HG03280 (cell line): ENCODE results near the gene POLL.
A peak's percentile ranks its signal among the peaks of the same experiment; 100 is the strongest.
"Not testable (repeated sequence)": the region's sequence is repeated elsewhere in the genome, so short reads cannot be mapped to it uniquely, and the experiment has no call there.

Experiments
- ATAC-seq: cut with Tn5 transposase; IDR thresholded peaks from one replicate; pipeline ENCODE4 v1.9.1; 2021; ENCODE audit warnings: mild to moderate bottlenecking, moderate library complexity; ENCODE audit not compliant: unreplicated experiment

POLL gene

DNA sequence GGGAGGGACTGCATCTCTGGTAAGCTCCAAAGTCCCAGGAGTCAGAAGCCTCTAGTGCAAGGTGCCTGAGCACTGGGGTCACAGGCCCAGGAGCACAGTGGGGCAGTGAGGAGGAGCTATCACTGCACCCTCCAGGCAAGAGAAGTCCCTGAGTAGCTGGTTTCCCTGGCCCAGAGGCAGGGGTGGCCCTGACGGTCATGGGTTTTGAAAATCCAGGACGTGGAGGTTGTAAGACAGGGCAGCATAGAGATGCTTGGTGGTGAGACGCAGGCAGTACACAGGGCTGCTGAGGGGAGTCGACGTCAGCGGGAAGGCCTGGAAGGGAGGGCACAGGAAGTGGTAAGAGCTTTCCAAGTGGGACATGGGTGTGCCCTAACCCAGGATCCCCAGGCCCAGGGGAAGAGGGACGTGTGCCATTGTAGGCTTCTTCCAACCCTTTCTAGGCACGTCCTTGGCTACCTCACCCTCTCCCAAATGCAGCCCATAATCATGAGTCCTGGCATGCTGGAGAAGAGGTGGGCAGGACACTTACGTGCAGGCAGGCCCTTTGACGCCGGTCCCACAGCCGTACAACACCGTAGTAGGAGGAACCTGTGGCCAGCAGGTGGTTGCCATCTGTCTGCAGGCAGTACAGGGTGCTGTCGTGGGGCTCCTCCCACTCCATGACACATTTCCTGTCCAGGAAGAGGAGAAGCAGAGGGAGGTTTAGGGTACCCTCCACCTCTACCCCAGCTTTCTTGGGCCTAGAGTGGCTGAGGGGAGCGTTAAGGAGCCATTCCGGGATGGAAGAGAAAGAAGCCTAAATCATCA lies 23.2 kb upstream of the POLL start:
- ATAC-seq = no peak

DNA sequence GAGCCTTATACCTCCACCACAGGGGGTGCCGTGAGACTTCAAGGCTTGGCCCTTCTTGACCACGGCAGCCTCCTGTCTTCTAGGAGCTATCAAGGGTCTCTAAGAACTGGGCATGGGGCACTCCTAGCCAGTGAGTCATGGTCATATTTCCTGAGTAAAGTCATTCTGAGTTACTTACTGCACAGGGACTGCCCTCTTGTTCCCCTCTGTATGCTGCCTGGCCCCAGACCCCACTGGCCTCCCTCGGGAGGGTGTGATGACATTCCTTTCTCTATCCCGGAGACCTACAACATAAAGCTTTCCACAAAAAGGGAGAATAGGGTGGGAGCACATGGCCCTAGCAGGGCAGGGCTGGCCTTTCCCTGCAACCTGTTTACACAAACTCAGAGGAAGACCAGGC lies 21.4 kb upstream of the POLL start:
- no peak for ATAC-seq

DNA sequence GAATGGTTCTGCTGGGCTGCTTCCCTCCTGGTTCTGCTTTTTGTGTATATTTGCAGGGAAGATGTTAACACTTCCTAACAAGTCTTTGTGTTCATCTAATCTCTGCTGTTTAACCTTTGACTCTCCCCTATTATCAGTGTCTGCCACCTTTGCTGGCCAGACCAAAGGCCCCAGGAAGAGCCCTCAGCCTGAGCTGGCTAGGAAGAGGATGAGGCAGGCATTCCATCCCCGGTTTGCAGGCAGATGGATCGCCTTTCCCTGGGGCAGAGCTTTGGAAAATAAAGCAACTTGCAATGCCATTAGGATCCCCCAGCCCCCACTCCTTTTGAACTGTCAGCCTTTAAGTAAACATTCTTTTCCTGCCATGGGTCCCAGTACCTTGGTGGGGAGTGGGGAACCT lies 19.1 kb upstream of the POLL start:
- no peak for ATAC-seq

DNA sequence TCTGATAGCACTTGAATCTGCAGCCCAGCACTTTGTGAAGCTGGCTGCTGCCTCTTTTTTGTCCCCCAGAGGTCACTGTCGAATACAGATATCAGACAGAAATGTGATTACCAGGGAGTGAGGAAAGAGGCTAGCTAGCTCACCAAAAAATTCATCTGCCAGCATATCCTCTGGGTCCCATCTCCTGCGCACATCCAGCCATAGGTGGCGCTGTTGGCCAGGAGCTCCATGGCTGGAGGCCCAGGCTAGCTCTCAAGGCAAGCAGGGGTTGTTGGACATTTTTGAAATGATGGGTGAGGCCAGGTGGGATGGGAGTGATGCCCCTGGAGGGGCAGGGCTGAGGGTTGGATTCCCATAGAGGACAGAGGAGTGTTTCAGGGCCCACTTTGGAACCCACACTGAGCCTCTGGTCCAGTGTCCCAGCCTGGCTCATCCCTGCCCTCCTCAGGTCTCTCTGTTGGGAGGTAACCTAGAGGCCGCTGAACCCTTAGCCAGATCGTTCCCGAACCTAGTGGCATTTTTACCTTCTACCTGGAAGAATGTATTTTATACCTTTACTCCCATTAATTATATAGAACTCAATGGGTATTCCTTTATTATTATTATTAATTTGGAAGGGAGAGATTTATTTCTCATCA lies 14.8 kb upstream of the POLL start:
- peak; percentile 70 for ATAC-seq

DNA sequence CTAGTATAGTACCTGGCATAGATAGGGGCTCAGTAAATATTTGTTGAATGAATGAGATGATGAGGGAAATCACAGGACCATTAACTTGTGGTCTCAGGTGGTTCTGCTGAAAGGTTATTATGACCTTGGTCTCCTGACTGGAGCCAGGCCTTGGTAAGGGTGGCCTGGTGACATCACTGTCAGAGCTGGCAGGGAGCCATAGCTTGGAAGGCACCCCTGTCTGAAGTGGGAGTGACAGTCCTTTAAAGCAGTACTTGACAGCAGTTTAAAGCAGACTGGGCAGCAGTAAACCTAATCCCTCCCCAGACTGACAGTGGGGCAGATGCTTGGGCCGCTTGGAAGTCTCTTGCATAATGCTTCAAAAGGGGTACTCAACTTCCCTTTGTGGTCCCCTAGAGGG lies 13.5 kb upstream of the POLL start:
- ATAC-seq = no peak

DNA sequence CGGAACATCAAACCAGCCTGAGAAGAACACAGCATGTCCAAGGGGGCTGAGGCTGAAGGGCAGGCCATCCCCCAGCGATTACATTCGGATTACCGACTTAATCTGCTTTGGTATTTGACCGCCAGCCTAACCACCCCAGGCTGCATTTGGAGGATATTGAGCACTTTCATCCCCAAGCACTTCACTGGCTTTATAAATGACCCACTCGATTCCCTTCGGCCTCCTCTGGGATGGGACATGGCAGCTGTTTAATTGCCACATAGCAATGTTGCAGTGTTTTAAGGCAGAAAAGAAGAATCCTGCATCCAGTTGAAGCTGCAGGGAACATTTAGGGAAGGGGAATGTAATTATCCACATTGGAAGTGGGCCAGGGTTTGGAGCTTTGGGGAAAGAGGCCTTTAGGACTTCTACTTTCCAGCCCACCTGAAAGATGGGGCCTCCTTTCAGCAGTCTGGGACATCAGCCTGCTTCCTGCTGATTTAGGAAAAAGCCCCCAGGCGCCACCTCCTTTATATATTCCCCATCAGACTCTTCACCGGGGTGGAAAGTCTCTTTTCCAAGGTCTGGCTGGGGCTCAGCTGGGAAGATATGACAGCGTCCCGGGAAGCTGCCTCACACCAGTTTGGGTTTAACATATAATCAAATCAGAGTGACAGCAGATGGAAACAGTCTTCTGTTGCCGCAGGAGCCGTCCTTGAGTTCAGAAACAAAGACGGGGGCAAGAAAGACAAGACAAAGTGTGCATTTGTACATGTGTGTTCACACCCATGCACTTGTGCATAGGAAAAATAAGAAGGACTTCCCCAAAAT lies 9.2 kb upstream of the POLL start:
- no peak for ATAC-seq

DNA sequence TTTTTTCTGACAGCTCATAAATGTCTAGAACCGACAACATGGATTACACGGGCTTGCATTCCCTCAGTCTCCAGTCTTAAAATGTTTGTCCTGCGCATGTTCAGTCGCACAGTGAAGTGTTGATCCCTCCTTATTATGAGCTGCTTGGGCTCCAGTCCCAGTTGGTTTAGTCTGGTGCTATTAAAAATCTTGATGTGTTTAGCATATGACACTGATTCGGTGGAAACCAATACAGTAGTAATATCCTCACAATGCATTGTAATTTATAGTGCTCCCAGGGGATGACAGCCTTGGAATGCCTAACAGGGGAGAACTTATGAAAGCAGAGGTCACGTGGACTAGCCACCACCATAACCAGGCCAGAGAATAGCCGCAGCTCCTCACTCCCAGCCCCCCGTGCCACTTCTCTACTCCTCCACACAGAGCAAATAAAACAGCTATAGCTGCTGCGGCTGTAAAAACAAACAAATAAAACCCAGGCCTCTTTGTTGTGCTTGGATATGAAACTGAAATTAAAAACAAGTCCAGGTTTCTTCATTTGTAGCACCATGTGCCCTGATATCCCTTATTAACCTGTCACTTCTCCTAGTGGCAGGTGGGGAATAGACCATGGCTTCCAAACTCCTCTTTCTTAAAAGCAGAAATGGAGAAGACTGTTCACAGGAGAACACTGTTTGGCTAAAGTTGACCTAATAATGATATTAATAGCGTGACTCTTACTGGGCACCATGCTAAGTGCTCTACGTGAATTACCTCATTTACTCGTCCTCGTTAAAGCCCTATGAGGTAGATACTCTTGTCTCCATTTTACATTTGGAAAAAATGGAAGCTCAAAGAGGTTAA lies 7.8 kb upstream of the POLL start:
- ATAC-seq = no peak

DNA sequence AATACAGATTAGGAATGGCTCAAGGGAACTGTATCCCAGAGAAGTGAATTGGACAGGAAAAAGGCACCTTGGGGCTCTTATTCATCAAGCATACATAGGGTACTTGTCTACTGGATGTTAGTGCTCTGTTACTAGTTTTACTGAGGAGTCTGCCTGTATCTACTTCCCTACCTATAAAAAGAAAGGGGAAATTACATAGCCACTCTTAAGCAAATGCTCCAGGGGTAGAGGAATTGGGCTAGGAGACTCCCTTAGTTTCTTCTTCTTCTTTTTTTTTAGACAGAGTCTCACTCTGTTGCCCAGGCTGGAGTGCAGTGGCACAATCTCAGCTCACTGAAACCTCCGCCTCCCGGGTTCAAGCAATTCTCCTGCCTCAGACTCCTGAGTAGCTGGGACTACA lies 5.3 kb upstream of the POLL start:
- not testable (repeated sequence) for ATAC-seq

DNA sequence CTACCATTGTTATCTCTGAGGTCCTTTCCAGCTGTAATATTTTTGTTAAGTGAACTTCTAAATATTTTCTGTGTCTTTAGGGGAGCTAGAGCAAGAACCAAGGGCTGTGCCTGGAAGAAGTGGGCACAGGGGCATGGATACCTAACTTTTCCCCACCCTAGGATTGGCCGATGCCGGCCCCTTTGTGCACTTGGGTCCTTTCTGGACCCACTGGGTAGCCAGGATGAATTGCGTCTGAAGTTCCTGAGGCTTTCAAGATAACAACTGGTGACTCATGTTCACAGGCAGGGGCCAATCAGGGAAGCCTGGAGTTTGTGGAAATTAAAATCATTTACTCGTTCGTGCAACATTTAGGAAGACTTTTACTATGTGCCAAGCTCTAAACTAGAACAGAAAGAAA lies 822 bp upstream of the POLL start:
- no peak for ATAC-seq

DNA sequence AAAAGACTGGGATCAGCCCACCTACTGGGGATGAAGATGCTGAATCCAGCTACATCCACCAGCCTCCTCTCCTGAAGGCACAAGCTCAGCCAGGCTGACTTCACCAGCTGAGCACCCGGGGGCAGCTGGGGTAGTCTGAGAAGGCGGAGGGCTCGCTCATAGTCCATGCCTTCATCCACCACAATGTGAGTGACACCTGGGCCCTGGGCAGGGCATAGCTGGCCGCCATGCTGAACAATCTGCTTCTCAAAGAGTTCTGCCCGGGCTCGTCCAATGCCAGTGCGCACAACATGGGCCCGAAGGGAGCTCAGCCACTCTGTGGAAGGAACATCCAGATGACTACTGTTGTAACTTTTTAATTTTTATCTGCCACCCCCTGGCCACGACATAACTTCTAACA lies 2.2 kb downstream of the POLL start:
- ATAC-seq = no peak

DNA sequence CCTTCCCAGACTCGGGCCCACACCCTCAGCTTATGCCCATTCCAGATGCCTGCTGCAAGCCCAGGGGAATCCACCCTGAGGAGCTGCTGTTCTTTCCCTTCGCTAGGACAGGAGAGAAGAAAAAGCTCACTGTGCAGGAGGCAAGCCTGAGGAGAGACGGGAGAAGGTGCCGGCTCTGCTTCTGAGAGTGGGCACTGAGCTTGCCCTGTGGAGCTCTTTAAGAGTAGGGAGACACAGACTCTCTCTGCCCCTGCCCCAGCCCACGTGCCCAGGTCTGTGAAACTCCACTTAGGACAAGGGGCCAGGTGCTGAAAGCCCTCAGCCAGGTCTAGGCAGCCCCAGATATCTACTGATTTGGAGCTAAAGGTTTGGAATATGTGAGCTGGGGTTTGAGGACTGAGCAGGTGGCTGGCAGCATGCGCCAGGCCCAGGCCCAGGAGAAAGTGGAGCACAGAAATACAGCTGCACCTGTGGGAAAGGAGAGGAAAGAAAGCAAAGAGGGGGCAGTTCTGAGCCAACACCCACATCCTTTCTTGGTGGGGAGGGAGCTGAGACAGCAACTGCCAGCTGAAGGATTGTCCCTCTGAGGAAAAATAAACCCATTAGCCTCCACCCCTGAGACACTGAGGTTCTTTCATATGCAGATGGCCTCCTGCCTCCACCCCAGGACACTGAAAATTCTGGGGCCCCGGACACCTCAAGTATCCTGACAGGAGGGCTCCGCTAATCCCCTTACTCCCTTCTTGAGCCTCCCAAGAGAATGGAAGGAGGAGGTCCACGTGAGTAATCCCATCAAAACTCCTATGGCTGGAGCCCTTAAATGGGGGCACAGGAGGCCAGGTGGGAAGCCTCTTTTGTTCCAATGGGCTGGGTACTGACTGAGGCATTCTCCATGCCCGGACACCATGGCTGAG lies 7.3 kb downstream of the POLL start:
- no peak for ATAC-seq

DNA sequence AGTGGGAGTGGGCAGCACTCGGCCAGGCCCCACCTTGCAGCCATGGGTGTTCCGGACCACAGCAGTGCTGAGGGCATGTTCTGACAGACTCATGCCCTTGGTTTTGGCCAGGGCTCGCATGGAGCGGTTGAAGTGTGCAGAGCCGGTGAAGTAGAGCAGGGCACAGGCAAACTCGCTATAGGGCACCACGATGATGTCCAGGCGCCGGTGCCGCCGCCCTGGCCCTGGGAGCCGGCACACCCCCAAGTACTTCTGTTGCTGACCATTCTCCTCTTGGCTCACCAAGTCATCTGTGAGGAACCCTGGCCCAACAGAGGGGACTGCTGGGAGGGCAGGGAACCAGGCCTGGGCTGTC lies 8.6 kb downstream of the POLL start:
- no peak for ATAC-seq

DNA sequence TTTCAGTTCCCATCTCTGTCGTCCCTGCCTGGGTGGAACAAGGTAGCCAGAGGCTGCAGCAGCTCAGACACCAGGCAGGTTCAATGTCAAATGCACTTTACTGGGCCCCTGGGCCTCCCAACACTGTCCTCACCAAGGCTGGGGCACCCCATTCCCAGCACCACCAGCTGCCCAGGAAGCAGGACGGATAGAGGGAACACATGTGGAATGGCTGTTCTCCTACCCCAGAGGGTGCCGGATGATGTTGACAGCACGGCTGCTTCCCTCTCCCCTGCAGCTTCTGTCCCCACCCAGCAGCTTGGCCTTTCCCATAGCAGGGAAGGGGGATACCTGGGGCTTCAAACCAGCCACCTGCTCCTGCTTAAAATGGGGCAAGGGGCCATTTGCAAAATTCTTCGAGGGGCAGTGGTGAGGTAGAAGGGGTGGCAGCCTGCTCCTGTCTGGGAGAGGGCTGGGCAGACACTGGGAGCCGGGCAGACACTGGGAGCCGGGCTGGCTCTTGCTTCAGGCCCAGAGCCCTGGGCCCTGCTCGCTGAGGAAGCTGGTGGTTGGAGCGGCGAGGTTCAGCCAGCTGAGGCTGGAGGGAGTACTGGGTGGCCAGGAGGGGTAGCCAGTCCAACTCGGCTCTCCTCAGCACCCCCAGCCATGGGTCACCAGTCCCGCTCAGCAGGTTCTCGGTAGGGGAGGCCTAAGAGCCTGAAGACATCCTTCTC lies 9.1 kb downstream of the POLL start:
- no peak for ATAC-seq

DNA sequence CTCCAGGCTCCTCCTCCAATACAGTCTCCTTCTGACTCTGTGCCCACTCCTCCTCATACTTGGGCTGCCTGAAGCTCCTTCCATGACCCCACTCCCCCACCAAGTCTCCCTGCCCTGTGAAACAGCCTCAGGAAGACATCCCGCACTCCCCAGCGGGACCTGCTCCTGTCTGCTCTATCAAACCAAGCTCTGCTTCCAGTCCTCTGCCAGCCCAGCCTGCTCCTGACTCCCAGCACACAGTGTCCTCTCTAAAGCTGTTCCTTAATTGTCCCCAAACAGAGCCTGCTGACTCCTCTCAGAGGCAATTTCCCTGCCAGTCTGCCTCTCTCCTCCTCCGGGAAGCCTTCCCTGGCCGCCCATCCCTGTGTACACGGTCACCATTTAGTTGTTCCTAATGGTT lies 9.9 kb downstream of the POLL start:
- no peak for ATAC-seq

DNA sequence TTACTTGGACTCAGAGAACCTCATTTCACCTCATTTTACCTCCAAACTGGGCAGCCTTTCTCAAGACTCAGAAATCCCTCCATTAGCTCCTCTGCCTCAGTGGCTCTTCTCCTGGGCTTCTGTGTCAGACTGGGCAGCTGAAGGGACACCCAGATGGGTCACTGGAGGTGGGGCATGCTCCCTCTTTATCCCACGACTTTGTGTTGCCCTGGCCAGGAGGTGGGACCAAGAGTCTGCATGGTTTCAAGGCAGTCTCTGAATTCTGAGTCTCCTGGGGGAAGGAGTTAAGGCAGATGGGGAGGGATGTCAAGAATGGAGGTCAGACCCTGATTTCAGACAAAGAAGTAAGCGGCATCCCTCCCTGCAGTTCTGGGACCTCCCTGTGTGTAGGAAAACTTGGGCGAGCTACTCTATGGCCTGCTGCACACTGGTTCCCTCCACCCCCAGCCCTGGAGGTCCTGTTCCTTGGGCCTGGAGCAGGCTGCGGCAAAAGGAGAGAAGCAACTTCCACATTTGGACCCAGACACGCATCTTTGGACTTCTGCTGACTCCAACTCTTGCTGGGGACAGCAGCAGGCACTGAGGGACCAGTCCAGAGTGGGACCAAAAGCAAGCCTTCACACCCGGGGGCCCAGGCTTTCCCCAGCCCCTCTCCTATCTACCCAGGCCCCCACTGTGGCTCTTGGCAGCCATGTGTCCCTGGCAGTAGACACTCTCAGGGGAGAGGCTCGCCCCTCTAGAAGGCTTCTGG lies 10.8 kb downstream of the POLL start:
- ATAC-seq = no peak

DNA sequence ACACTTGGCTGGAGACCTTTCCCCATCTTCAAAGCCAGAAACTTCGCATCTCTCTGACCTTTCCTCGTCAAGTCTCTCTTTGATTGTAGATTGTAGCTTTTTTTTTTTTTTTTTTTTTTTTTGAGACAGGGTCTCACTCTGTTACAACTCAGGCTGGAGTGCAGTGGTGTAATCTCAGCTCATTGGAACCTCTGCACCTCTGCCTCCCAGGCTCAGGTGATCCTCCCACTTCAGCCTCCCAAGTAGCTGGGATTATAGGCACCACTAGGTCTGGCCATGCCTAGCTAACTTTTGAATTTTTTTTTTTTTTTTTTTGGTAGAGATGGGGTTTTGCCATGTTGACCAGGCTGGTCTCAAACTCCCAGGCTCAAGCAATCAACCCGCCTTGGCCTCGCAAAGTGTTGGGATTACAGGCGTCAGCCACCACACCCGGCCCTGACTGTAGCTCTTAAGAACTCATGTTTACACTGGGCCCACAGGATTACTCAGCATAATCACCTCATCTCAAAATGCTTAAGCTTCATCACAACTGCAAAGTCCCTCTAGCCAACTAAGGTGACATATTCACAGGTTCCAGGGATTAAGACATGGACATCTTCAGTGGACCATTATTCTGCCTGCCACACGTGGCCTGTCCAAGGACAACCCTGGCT lies 11.7 kb downstream of the POLL start:
- no peak for ATAC-seq

DNA sequence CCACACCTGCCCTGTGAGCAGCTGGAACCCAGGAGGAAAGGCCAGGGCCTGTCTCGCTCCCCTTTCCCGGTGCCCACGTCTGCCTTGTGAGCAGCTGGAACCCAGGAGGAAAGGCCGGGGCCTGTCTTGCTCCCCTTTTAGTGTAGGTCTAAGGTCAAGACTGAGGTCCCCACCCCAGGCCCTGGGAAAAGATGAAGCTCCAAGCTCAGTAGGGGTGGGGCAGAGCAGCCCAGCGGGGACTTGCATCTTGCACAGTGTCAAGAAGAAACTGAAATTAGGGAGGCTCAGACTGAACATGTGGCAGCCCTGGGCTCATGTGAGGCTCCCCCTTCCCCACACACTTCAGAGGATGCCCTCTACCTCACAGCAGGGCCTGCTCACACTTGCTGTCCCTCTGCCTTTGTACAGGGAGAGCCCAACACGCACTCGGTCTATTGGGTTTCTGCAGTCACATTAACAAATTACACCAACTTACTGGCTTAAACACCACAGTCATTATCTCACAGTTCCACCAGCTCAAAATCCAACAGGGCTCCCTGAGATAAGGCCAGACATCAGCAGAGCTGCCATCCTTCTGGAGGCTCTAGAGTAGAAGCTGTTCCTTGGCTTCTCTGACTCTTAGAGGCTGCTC lies 12.4 kb downstream of the POLL start:
- no peak for ATAC-seq

DNA sequence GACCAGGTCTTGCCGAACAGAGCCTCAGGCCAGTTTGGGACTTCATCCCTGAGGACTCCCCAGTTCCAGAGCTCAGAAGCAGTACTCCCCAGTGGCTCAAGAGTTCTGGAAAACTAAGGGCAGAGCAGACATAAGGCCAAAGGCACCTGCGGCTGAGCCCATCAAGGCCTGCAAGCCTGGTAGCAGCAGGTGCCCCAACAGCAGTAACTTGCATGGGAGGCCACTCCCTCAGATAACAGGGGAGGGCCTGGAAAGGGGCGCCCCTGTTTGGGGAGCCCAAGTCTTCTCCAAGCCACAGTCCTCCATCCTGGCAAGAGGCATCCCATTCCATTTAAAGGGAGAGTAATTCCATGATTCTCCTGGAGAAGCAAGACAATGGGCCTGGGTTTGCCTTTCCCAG lies 13.0 kb downstream of the POLL start:
- no peak for ATAC-seq
